SK-N-SH treated with all-trans-retinoic acid at 6 μM for 48 hours (cell line): ENCODE results near the gene RHOC.

Experiments used
- ATAC-seq: fragments of 200-7000 bp; cut with Tn5 transposase; 3 replicates; pipeline ENCODE4 v1.9.1; 2020; ENCODE audit warnings: mild to moderate bottlenecking, moderate library complexity
- ARNTL ChIP-seq: fragments of 450-650 bp; formaldehyde crosslinking; IDR thresholded peaks from 2 replicates; pipeline ENCODE4 v1.5.0; 2020; ENCODE audit warnings: low read depth, mild to moderate bottlenecking, moderate library complexity, borderline replicate concordance
- BACH2 ChIP-seq: fragments of 250-450 bp; sonication (Bioruptor Pico); IDR thresholded peaks from 2 replicates; pipeline ENCODE4 v1.9.0; 2021; ENCODE audit warnings: mild to moderate bottlenecking, borderline replicate concordance
- CSDC2 ChIP-seq: fragments of 250-450 bp; sonication (Bioruptor Pico); IDR thresholded peaks from 2 replicates; pipeline ENCODE4 v1.5.0; 2020; ENCODE audit warnings: mild to moderate bottlenecking, moderate library complexity
- ESRRG ChIP-seq: fragments of 250-450 bp; sonication (Bioruptor Pico); IDR thresholded peaks from 2 replicates; pipeline ENCODE4 v1.6.1; 2021; ENCODE audit warnings: mild to moderate bottlenecking
- GLIS3 ChIP-seq: fragments of 250-450 bp; sonication (Bioruptor Pico); IDR thresholded peaks from 2 replicates; pipeline ENCODE4 v1.5.0; 2020; ENCODE audit warnings: mild to moderate bottlenecking, moderate library complexity
- OSR1 ChIP-seq: fragments of 250-450 bp; sonication (Bioruptor Pico); IDR thresholded peaks from 2 replicates; pipeline ENCODE4 v1.8.0; 2022; ENCODE audit warnings: moderate library complexity, mild to moderate bottlenecking, inconsistent platforms
- RARB ChIP-seq: fragments of 250-450 bp; sonication (Bioruptor Pico); IDR thresholded peaks from 2 replicates; pipeline ENCODE4 v1.8.0; 2021; ENCODE audit warnings: mild to moderate bottlenecking, moderate library complexity
- SNAI2 ChIP-seq: fragments of 250-450 bp; sonication (Bioruptor Pico); IDR thresholded peaks from 2 replicates; pipeline ENCODE4 v1.5.0; 2020; ENCODE audit warnings: mild to moderate bottlenecking, moderate library complexity
- TCF4 ChIP-seq: fragments of 250-450 bp; sonication (Bioruptor Pico); IDR thresholded peaks from 2 replicates; pipeline ENCODE4 v1.8.0; 2021; ENCODE audit warnings: mild to moderate bottlenecking, moderate library complexity, borderline replicate concordance
- TOX ChIP-seq: fragments of 250-450 bp; sonication (Bioruptor Pico); IDR thresholded peaks from 2 replicates; pipeline ENCODE4 v1.8.0; 2021; ENCODE audit warnings: mild to moderate bottlenecking, moderate library complexity, borderline replicate concordance
- ZC3H10 ChIP-seq: fragments of 250-450 bp; sonication (Bioruptor Pico); IDR thresholded peaks from 2 replicates; pipeline ENCODE4 v1.5.1; 2021; ENCODE audit warnings: mild to moderate bottlenecking, moderate library complexity
- ZFP3 ChIP-seq: fragments of 250-450 bp; sonication (Bioruptor Pico); IDR thresholded peaks from 2 replicates; pipeline ENCODE4 v1.5.0; 2020; ENCODE audit warnings: mild to moderate bottlenecking, moderate library complexity
- ZFP30 ChIP-seq: fragments of 450-650 bp; formaldehyde crosslinking; IDR thresholded peaks from 2 replicates; pipeline ENCODE4 v1.5.0; 2022; ENCODE audit warnings: mild to moderate bottlenecking, moderate library complexity
- ZNF565 ChIP-seq: fragments of 450-650 bp; formaldehyde crosslinking; conservative IDR thresholded peaks from 2 replicates; pipeline ENCODE4 v1.5.0; 2020; ENCODE audit warnings: low read depth, mild to moderate bottlenecking, moderate library complexity
- ZNF70 ChIP-seq: fragments of 450-650 bp; formaldehyde crosslinking; IDR thresholded peaks from 2 replicates; pipeline ENCODE4 v1.5.0; 2020; ENCODE audit warnings: mild to moderate bottlenecking, moderate library complexity
- ZNF8 ChIP-seq: fragments of 450-650 bp; formaldehyde crosslinking; IDR thresholded peaks from 2 replicates; pipeline ENCODE4 v1.5.0; 2020; ENCODE audit warnings: mild to moderate bottlenecking, moderate library complexity
- TF ChIP-seq, protein P1 (sequence below): fragments of 250-450 bp; sonication (Bioruptor Pico); IDR thresholded peaks from 2 replicates; pipeline ENCODE4 v1.5.1; 2020; ENCODE audit warnings: low read depth, mild to moderate bottlenecking, moderate library complexity
- TF ChIP-seq, protein P2 (sequence below): fragments of 250-450 bp; sonication (Bioruptor Pico); IDR thresholded peaks from 2 replicates; pipeline ENCODE4 v1.5.0; 2020; ENCODE audit warnings: mild to moderate bottlenecking, moderate library complexity
- TF ChIP-seq, protein P3 (sequence below): fragments of 250-450 bp; sonication (Bioruptor Pico); IDR thresholded peaks from 2 replicates; pipeline ENCODE4 v1.8.0; 2021; ENCODE audit warnings: low read depth, mild to moderate bottlenecking, moderate library complexity, borderline replicate concordance
- TF ChIP-seq, protein P4 (sequence below): fragments of 250-450 bp; sonication (Bioruptor Pico); IDR thresholded peaks from 2 replicates; pipeline ENCODE4 v1.5.1; 2021; ENCODE audit warnings: mild to moderate bottlenecking, moderate library complexity

Gene RHOC

DNA sequence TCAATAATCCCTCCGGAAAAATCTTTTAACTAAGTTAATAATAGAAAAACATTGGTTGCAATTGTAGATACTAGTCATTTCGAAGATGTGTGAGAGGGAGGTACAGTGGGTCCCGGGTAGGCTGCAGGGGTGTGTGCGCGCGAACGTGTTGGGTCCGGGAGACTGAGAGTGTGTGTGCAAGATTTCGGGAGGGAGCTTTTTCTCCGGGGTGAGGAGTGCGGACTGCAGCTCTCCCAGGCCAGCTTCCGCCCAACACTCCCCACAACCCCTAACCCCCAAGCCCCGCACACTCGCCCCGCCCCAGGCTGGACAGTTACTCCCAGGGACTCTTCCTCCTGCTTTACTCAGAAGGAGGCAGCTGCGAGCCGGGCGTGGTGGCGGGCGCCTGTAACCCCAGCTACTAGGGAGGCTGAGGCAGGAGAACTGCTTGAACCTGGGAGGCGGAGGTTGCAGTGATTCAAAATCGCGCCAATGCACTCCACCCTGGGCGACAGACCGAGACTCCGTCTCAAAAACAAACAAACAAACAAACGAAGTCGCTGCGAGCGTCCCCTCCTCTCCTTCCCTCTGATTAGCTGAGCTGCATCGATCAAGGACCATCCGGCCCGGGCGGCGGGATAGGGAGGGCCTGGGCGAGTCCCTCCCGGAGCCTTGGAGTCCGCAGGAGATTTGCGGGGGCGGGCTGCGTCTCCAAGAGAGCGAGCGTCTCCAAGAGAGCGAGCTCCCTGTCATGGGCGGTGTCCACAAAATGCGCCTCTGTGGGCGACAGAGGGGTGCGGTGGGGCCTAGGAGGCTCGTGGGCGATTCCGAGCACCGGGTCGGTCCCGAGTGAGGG is 36.5 kb upstream of the RHOC start:
- no peak for ATAC-seq
- TF ChIP-seq OSR1 (CRISPR knock-in tag) = no peak
- no peak for TF ChIP-seq SNAI2
- TF ChIP-seq CSDC2 (CRISPR knock-in tag) = no peak
- no peak for TF ChIP-seq ZNF565 (CRISPR knock-in tag)
- no peak for TF ChIP-seq TOX (CRISPR knock-in tag)
- TF ChIP-seq, protein P1, sequence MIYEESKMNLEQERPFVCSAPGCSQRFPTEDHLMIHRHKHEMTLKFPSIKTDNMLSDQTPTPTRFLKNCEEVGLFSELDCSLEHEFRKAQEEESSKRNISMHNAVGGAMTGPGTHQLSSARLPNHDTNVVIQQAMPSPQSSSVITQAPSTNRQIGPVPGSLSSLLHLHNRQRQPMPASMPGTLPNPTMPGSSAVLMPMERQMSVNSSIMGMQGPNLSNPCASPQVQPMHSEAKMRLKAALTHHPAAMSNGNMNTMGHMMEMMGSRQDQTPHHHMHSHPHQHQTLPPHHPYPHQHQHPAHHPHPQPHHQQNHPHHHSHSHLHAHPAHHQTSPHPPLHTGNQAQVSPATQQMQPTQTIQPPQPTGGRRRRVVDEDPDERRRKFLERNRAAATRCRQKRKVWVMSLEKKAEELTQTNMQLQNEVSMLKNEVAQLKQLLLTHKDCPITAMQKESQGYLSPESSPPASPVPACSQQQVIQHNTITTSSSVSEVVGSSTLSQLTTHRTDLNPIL (CRISPR knock-in tag) = no peak
- TF ChIP-seq, protein P2, sequence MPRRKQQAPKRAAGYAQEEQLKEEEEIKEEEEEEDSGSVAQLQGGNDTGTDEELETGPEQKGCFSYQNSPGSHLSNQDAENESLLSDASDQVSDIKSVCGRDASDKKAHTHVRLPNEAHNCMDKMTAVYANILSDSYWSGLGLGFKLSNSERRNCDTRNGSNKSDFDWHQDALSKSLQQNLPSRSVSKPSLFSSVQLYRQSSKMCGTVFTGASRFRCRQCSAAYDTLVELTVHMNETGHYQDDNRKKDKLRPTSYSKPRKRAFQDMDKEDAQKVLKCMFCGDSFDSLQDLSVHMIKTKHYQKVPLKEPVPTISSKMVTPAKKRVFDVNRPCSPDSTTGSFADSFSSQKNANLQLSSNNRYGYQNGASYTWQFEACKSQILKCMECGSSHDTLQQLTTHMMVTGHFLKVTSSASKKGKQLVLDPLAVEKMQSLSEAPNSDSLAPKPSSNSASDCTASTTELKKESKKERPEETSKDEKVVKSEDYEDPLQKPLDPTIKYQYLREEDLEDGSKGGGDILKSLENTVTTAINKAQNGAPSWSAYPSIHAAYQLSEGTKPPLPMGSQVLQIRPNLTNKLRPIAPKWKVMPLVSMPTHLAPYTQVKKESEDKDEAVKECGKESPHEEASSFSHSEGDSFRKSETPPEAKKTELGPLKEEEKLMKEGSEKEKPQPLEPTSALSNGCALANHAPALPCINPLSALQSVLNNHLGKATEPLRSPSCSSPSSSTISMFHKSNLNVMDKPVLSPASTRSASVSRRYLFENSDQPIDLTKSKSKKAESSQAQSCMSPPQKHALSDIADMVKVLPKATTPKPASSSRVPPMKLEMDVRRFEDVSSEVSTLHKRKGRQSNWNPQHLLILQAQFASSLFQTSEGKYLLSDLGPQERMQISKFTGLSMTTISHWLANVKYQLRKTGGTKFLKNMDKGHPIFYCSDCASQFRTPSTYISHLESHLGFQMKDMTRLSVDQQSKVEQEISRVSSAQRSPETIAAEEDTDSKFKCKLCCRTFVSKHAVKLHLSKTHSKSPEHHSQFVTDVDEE = no peak
- TF ChIP-seq ZFP30 (CRISPR knock-in tag) = no peak
- no peak for TF ChIP-seq ZNF70 (CRISPR knock-in tag)
- no peak for TF ChIP-seq ARNTL (CRISPR knock-in tag)
- no peak for TF ChIP-seq BACH2 (CRISPR knock-in tag)

DNA sequence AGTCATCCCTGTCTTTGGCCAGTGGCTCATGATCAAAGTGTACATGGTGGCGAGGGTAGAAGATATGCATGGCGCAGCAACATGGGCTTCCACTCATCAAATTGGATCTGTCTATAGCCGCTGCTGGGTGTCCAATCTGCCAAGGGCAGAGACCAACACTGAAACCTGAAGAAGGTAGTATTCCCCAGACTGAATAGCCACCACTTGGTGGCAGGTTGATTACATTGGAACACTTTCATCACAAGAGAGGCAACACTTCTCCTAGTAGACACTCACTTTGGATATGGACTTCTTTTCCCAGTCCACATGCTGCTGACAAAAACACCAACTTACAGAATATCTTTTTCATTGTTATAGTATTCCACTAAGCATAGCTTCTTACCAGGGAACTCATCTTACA is 30.6 kb upstream of the RHOC start:
- ATAC-seq = no peak
- TF ChIP-seq ZNF565 (CRISPR knock-in tag) (no peak), SNAI2 (no peak), TCF4 (CRISPR knock-in tag) (no peak)

DNA sequence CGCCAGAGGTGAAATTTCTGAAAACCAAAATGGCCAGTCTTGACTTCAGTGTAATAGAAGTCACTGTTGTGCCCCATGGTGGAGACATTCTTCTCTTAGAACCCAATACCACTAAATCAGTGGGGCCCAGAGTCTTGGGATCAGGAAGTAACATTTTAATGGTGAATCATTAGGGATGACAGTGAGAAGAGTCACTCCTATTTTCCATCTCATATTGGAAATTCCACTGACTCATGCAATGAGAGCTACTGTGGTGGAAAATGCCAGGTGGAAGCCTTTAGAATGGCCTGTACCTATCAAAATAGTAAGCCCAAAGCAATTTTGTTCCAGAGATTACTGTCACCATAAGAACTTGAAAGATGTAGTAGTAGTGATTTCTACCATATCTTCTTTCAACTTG is 28.8 kb upstream of the RHOC start:
- TF ChIP-seq TOX (CRISPR knock-in tag) = no peak
- no peak for TF ChIP-seq ZNF70 (CRISPR knock-in tag)
- TF ChIP-seq ARNTL (CRISPR knock-in tag) = no peak
- TF ChIP-seq TCF4 (CRISPR knock-in tag) = no peak
- TF ChIP-seq ZNF8 (CRISPR knock-in tag) = no peak
- TF ChIP-seq, protein P3, sequence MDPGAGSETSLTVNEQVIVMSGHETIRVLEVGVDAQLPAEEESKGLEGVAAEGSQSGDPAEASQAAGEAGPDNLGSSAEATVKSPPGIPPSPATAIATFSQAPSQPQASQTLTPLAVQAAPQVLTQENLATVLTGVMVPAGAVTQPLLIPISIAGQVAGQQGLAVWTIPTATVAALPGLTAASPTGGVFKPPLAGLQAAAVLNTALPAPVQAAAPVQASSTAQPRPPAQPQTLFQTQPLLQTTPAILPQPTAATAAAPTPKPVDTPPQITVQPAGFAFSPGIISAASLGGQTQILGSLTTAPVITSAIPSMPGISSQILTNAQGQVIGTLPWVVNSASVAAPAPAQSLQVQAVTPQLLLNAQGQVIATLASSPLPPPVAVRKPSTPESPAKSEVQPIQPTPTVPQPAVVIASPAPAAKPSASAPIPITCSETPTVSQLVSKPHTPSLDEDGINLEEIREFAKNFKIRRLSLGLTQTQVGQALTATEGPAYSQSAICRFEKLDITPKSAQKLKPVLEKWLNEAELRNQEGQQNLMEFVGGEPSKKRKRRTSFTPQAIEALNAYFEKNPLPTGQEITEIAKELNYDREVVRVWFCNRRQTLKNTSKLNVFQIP = no peak
- TF ChIP-seq, protein P1 (CRISPR knock-in tag) = no peak
- no peak for TF ChIP-seq OSR1 (CRISPR knock-in tag)
- TF ChIP-seq ZC3H10 = no peak
- TF ChIP-seq ZFP30 (CRISPR knock-in tag) = no peak
- TF ChIP-seq GLIS3 = no peak
- TF ChIP-seq BACH2 (CRISPR knock-in tag) = no peak
- TF ChIP-seq CSDC2 (CRISPR knock-in tag) = no peak
- TF ChIP-seq ESRRG = no peak
- no peak for TF ChIP-seq ZFP3 (CRISPR knock-in tag)
- peak; percentile 87 for ATAC-seq

DNA sequence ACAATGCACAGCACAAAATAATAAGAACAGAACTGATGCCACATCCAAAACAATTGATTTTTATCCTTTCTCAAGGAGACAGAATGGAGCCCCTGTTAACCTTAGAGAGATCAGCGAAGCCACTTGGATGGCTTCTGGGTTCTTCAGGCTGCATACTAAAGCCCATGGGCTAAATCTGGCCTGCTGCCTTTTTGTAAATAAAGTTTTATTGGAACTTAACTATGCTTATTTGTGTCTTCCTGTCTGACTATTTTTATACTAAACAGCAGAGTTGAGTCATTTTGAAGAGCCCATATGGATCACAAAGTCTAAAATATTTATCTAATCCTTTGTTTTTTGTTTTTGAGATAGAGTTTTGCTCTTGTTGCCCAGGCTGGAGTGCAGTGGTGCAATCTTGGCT is 24.5 kb upstream of the RHOC start:
- ATAC-seq = no peak
- TF ChIP-seq SNAI2 (no peak), ESRRG (no peak), OSR1 (CRISPR knock-in tag) (no peak), ARNTL (CRISPR knock-in tag) (no peak), TOX (CRISPR knock-in tag) (no peak), RARB (CRISPR knock-in tag) (no peak), ZNF565 (CRISPR knock-in tag) (no peak), ZNF70 (CRISPR knock-in tag) (no peak), CSDC2 (CRISPR knock-in tag) (no peak), GLIS3 (no peak), ZFP3 (CRISPR knock-in tag) (no peak), TCF4 (CRISPR knock-in tag) (no peak), ZFP30 (CRISPR knock-in tag) (no peak)
- TF ChIP-seq, protein P4, sequence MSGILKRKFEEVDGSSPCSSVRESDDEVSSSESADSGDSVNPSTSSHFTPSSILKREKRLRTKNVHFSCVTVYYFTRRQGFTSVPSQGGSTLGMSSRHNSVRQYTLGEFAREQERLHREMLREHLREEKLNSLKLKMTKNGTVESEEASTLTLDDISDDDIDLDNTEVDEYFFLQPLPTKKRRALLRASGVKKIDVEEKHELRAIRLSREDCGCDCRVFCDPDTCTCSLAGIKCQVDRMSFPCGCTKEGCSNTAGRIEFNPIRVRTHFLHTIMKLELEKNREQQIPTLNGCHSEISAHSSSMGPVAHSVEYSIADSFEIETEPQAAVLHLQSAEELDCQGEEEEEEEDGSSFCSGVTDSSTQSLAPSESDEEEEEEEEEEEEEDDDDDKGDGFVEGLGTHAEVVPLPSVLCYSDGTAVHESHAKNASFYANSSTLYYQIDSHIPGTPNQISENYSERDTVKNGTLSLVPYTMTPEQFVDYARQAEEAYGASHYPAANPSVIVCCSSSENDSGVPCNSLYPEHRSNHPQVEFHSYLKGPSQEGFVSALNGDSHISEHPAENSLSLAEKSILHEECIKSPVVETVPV = no peak
- TF ChIP-seq, protein P2 = no peak
